ENCODE results near the gene ZBTB7C. TPM values are rescaled to one million over a fixed set of nuclear protein-coding genes. Genes with fewer than 3 reads are reported as not detected.

Gene ZBTB7C
- polyA plus RNA-seq, 1 donor (not counting 4 experiments of a cell fraction or from before 2014, with no cell fraction given): 0.58 TPM

GRCh38 chr18:48328473-48329210 lies 80.5 kb downstream of the ZBTB7C start:
- DNase-seq (ENCODE audit: low read depth, low spot score) (no peak), FAIRE-seq (peak; percentile 79)
- H3K9me3 ChIP-seq (ENCODE audit: control insufficient read depth, low read depth, low read length): no peaks in the 10 kb centered on the region
- H3K27ac ChIP-seq (ENCODE audit: control insufficient read depth, insufficient read depth, low read length): peak overlapping the region; percentile 57
- H3K4me2 ChIP-seq (ENCODE audit: control insufficient read depth, extremely low read depth, insufficient read depth, low read depth, low read length): peak overlapping the region; percentile 6
- no peak overlapping the region for H3K9ac ChIP-seq (ENCODE audit: control insufficient read depth, extremely low read depth, insufficient read depth, low read length)
- H4K20me1 ChIP-seq (ENCODE audit: control insufficient read depth, extremely low read depth, insufficient read depth, low read length): no peaks in the 10 kb centered on the region
- H3K4me1 ChIP-seq (ENCODE audit: control insufficient read depth, extremely low read depth, insufficient read depth, low read length): peaks cover 60% of the 10 kb centered on the region
- dilution Hi-C loops (cut with MboI; ENCODE audit: extremely low pct_ligation_motif_present, low sequenced_read_pairs): no loop called here
- H3K79me2 ChIP-seq (ENCODE audit: control insufficient read depth, insufficient read depth, low read length): no peaks in the 10 kb centered on the region
- no peak overlapping the region for H3K4me3 ChIP-seq (ENCODE audit: control insufficient read depth in 2 of 3, extremely low read depth in 1 of 3, insufficient read depth in 2 of 3, low read depth in 1 of 3, low read length in 3 of 3)
- H3K36me3 ChIP-seq (ENCODE audit: control insufficient read depth in 2 of 2, extremely low read depth in 1 of 2, insufficient read depth in 2 of 2, low read length in 2 of 2): no peaks in the 10 kb centered on the region
- no peaks in the 10 kb centered on the region for H3K27me3 ChIP-seq (ENCODE audit: control insufficient read depth, extremely low read depth, insufficient read depth, low read length)
- no peaks in the 10 kb centered on the region for H3K9me1 ChIP-seq (ENCODE audit: control insufficient read depth, extremely low read depth, insufficient read depth, low read length)
- TF ChIP-seq CTCF (optimal IDR thresholded peaks at IDR 0.05 in 1 of 3, IDR thresholded peaks at IDR 0.05 in 1 of 3, conservative IDR thresholded peaks at IDR 0.05 in 1 of 3; ENCODE audit: extremely low read depth in 1 of 3, insufficient read depth in 2 of 3, low read length in 3 of 3): no peak
- TF ChIP-seq EZH2 (IDR thresholded peaks at IDR 0.05; ENCODE audit: low read length): no peak
- no peak overlapping the region for H2AFZ ChIP-seq (ENCODE audit: control insufficient read depth, low read length)

GRCh38 chr18:48326901-48327675 lies 82.1 kb downstream of the ZBTB7C start:
- H3K9me3 ChIP-seq (ENCODE audit: control insufficient read depth, low read depth, low read length): no peaks in the 10 kb centered on the region
- dilution Hi-C loops (cut with MboI; ENCODE audit: extremely low pct_ligation_motif_present, low sequenced_read_pairs): no loop called here
- TF ChIP-seq EZH2 (IDR thresholded peaks at IDR 0.05; ENCODE audit: low read length): no peak
- no peak for TF ChIP-seq CTCF (optimal IDR thresholded peaks at IDR 0.05 in 1 of 3, IDR thresholded peaks at IDR 0.05 in 1 of 3, conservative IDR thresholded peaks at IDR 0.05 in 1 of 3; ENCODE audit: extremely low read depth in 1 of 3, insufficient read depth in 2 of 3, low read length in 3 of 3)
- no peaks in the 10 kb centered on the region for H3K79me2 ChIP-seq (ENCODE audit: control insufficient read depth, insufficient read depth, low read length)
- peak overlapping the region; percentile 43 for H2AFZ ChIP-seq (ENCODE audit: control insufficient read depth, low read length)
- no peaks in the 10 kb centered on the region for H3K27me3 ChIP-seq (ENCODE audit: control insufficient read depth, extremely low read depth, insufficient read depth, low read length)
- peak overlapping the region; percentile 79 for H3K27ac ChIP-seq (ENCODE audit: control insufficient read depth, insufficient read depth, low read length)
- H3K4me1 ChIP-seq (ENCODE audit: control insufficient read depth, extremely low read depth, insufficient read depth, low read length): peaks cover 65% of the 10 kb centered on the region
- DNase-seq (ENCODE audit: low read depth, low spot score) (no peak), FAIRE-seq (peak; percentile 83)
- no peaks in the 10 kb centered on the region for H3K36me3 ChIP-seq (ENCODE audit: control insufficient read depth in 2 of 2, extremely low read depth in 1 of 2, insufficient read depth in 2 of 2, low read length in 2 of 2)
- H3K4me3 ChIP-seq (ENCODE audit: control insufficient read depth in 2 of 3, extremely low read depth in 1 of 3, insufficient read depth in 2 of 3, low read depth in 1 of 3, low read length in 3 of 3): no peak overlapping the region
- peak overlapping the region; percentile 11 for H3K4me2 ChIP-seq (ENCODE audit: control insufficient read depth, extremely low read depth, insufficient read depth, low read depth, low read length)
- H3K9me1 ChIP-seq (ENCODE audit: control insufficient read depth, extremely low read depth, insufficient read depth, low read length): no peaks in the 10 kb centered on the region
- H3K9ac ChIP-seq (ENCODE audit: control insufficient read depth, extremely low read depth, insufficient read depth, low read length): peak overlapping the region; percentile 39
- no peaks in the 10 kb centered on the region for H4K20me1 ChIP-seq (ENCODE audit: control insufficient read depth, extremely low read depth, insufficient read depth, low read length)
